COLO829 (cell line): Measurements from ENCODE around the gene SVEP1.
"Not testable (repeated sequence)": the region's sequence is repeated elsewhere in the genome, so short reads cannot be mapped to it uniquely, and the experiment has no call there.

Source experiments
- DNase-seq: peaks from one replicate; pipeline ENCODE4 v3.0.0; 2012; ENCODE audit warnings: low spot score

Gene SVEP1

DNA sequence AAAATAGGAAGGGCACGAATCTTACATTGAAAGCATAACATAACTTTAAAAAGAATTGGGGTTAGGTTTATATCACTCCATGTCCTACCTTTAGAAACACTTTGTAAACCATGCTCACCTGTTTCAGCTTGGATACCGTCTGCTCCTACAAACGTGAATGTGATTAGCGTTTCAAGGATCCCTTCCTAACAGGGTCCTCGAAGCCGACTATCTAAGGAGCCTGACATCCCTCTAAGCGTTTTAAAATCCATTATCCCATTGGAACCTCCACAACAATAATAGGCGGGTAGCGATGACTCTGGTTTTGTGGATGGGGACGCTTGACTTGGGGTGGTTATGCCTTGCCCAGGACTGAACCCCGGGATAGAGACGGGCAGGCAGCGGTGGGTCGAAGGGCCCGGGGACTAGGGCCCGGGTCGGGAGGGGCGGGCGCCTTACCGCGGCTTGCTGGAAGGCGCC lies 937 bp downstream of the SVEP1 start:
- no peak for DNase-seq

GRCh38 chr9:110575945-110576344 lies 3.6 kb downstream of the SVEP1 start:
- no peak for DNase-seq

DNA sequence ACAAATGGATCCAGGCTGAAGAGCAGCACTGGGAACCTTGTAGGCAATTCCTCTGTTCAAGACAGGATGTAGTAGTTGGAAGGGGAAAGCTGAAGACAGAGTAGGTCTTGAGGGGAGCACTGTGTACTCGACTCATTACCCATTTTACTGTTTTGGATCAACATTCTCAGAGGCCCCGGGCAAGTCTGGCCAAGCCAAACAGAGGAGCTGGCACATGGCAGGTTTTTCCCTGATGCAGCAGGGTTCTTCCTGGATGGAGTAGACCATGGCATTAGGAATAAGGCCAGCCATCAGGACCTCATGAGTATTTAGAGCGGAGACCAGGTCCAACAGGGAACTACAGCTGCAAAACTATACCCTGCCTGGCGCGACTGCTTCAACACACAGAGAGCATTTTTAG lies 4.4 kb downstream of the SVEP1 start:
- DNase-seq = no peak

DNA sequence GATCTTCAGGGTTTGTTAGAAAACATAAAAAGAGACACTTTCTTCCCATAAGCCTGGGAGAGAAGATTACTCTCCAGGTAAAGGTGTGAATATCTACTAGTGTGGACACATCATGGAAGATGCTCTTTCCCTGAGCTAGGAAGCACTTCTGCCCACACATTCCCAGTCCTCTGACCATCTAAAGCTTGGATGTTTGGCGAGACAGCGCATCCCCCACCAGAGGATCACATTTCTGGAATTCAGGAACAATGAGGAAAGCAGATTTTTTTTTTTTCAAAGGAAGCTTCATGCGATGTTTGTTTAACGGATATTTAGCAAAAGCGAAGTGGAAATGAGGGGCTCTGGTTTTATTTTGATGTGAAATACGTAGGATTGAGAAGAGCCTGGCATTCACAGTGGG lies 6.2 kb downstream of the SVEP1 start:
- DNase-seq = no peak

DNA sequence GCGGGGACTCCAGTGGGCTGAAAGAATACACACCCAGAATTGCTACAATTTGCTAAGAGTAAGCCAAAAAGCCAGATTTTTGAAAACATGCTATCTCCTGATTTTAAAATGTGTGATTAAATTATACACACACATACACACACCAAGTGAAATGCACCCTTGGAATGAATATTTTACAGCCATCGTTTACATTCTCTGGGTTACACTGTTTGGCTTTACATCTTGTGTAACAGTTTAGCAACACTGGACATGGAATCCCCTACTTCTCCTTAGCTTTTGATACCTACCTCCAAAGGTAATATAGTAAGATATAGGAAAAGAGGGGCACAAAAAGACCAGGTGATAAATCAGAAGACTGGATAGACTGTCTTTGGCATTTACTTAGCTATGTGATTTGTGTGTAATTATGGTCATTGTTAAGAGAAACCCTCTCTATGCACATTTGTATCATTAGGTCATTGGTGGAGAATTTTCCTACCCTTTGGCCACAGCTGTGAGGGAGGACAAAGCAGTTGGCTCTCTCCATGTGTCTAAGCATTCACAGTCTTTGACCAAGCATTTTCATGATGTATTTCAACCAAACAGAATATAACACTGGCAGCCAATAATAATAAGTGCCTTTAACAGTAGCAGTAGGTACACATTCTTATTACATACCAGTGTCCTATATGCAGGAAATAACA lies 7.6 kb downstream of the SVEP1 start:
- DNase-seq = no peak

DNA sequence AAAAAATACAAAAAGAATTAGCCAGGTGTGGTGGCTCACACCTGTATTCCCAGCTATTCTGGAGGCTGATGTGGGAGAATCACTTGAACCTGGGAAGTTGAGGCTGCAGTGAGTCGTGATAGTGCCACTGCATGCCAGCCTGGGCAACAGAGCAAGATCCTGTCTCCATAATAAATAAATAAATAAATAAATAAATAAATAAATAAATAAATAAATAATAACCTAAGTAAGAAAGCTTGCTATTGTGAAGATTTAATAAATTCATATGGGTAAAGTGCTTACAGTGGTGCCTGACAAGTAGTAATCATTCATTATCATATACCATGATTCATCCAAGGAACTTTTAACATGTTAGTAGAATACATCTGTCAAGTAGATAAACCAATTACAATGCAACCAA lies 13.4 kb downstream of the SVEP1 start:
- no peak for DNase-seq

DNA sequence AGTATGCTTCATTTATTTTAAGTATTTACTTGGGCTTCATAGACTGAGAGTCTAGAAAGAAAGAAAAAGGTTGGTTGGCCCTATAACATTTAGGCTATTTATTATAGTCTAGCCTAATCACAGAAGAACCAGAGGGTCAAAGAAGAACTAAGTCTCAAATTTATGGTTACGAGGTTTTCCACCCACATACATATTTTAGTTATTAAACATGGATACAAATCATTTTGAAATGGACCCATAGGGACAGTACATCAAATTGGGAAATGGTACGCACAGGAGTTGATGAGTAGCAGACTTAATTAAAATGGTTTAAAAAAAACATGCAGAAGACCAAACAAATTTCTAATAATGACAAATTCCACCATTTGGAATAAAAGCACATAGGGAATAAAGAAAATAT lies 17.7 kb downstream of the SVEP1 start:
- no peak for DNase-seq

GRCh38 chr9:110559869-110560268 lies 19.7 kb downstream of the SVEP1 start:
- no peak for DNase-seq

- no peak for DNase-seq
These were observed 23.8 kb downstream of the SVEP1 start for GRCh38 chr9:110555551-110556331.

DNA sequence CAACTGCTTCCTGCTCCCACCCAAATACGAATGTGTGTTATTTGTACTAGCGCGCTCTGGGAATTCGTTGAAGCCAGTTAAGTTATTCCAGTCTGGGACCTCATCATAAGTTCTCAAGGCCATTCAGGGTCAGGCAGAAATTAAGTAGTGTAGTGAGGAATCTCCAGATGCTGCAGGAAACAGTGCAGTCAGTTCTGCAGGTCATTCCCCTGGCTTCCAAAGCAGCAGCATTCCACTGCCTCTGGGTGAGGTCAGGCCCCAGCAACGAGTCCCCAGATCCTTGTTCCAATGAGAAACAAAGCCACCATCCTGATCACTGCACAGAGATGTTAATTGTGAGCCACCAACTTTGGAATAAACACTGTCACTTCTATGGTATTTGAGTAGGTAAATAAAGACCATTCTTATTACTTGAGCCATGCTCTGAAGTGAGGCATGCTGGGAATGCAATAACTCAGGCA lies 33.1 kb downstream of the SVEP1 start:
- DNase-seq = no peak

DNA sequence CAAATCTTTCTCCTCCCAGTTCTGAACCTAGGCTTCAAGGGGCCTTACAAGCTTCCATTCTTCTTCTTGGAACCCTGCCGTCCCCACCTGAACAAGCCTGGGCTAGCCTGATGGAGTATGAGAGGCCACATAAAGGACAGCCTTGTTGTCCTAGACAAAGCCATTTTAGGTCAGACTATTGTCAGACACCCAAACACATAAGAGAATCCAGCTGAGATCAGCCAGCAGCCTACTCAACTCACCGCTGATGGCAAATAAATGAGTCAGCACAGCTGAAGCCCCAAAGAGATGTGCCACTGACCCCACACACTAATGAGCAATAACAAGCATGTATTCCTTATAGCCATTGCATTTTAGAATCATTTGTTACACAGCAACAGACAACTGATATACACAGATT lies 33.8 kb downstream of the SVEP1 start:
- DNase-seq = no peak

DNA sequence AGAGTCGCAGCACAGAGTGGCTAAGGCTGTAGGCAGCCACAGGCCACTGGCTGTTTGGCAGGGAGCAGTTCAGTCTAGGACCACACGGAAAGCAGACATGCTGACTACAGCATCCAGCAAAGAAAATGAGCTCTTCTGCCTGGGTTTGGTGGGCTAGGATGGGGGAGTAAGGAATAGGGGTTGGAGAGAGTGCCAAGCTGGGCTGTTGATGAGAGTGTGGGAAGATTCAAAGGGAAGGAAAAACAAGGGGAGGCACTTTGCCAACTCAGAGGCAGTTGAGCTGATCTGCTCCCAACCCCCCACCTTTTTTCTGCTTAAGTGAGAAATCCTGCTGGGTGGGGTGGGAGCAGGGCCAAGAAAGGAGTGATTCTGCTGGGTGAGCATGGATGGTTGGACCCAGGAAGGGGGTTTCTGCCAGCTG lies 35.9 kb downstream of the SVEP1 start:
- DNase-seq = no peak

- no peak for DNase-seq
These were observed 37.6 kb downstream of the SVEP1 start for GRCh38 chr9:110541950-110542349.

DNA sequence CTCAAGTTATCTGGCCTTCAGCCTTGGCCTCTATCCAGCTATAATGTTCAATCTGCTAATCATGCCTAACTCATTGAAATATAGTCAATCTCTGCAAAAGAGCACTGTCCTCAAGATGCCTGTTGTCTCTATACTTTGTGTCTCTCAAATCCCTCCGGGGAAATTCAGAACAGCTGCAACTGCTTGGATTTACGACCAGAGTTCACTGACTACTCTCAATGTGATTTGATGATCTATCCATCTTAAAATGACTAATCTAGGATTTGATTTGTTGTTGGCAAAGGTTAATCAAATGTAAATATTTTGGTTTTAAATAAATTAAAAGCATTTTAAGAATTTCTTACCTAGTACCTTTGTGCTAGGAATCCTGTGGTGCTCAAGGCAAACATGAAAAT lies 40.9 kb downstream of the SVEP1 start:
- DNase-seq = no peak

DNA sequence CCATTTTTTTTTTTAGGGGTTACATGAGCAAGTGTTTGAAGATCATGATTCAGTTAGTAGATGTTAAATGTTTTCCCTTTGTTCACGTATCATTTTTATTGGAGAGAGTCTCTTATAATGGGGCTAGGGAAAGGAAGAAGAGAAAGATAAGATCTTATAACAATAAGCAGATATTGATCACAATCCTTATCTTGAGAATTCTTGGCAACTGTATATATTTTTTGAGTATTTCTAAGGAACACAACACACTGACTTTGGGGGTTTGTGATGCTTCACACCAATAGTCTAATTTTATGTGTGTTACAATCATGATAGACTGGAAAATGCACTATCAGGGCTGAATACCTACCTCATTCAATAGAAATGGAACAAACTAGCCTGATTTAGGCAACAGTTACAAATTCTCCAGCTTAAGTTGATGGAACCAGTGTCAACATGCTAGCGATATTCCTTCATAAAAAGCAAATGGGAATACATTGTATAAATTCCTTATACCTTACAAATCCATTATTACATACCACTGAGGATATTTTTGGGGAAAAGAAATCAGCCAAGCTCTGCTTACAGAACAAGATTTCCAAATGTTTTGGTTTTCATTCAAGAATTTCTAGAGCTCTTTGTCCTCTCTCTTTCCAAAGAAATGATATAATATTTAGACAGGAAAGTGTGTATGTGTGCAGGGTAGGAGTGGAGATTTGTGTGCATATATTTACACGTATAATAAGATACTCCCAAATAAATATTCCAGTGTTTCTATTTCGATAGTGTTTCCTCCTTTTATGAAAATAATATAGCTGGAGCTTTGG lies 41.5 kb downstream of the SVEP1 start:
- no peak for DNase-seq

DNA sequence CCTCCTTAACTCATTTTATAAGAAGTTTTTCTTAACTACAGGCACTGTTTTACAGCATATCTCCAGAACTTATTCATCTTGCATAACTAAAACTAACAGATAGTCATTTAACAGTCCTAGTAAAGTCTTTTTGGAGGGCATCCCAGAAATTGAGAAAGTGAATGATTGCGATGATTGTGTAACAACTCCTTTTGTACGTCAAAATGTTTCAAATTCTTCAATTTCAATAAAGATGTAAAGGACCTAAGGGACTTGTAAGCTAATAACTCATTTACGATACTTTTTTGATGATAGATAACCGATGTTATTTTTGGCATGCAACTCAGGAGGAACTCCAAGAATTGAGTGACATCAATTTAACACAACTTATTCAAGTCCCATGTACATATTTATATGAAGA lies 42.7 kb downstream of the SVEP1 start:
- DNase-seq = no peak

DNA sequence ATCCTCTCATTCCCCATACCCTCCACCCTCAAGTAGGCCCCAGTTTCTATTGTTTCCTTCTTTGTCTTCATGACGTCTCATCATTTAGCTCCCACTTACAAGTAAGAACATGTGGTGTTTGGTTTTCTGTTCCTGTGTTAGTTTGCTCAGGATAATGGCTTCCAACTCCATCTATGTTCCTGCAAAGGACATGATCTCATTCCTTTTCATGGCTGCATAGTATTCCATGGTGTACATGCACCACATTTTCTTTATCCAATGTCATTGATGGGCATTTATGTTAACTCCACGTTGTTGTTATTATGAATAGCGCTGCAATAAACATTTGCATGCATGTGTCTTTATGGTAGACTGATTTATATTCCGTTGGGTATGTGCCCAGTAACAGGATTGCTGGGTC lies 45.4 kb downstream of the SVEP1 start:
- not testable (repeated sequence) for DNase-seq

DNA sequence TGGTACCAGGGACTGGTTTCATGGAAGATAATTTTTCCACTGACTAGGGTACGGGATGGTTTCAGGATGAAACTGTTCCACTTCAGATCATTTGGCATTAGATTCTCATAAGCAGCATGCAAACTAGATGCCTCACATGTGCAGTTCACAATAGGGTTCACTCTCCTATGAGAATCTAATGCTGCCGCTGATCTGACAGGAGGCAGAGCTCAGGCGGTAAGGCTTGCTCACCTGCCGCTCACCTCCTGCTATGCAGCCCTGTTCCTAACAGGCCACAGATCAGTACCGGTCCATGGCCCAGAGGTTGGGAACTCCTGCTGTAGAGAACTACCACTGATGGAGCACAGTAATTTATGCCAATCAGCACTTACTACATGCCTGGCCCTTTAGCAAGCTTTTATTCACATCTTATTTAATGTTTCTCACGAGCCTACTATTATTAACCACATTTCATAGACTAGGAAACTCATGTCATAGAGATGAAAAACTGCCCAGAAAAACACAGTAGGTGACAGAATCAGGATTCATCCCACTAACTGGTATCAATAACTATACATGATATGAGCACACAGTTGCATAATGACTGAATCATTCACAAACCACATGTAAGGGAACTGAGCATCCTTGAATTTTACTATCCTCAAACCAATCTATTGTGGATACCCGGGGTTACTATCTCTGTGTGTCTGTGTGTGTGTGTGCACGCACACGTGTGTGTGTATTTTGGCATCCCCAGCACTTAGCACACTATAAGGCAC lies 46.5 kb downstream of the SVEP1 start:
- no peak for DNase-seq

- DNase-seq = no peak
These were observed 47.8 kb downstream of the SVEP1 start for GRCh38 chr9:110531776-110532175.

DNA sequence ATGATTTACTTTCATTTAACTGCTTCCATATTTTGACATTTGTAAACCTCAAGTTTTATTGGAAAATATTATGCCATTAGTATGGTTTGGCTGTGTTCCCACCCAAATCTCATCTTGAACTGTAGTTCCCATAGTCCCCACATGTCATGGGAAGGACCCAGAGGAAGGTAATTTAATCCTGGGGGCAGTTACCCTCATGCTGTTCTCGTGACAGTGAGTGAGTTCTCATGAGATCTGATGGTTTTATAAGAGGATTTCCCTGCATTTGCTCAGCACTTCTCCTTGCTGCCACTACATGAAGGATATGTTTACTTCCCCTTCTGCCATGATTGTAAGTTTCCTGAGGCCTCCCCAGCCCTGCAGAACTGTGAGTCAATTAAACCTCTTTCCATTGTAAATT lies 48.3 kb downstream of the SVEP1 start:
- DNase-seq = not testable (repeated sequence)

GRCh38 chr9:110528645-110529044 lies 50.9 kb downstream of the SVEP1 start:
- DNase-seq = no peak

DNA sequence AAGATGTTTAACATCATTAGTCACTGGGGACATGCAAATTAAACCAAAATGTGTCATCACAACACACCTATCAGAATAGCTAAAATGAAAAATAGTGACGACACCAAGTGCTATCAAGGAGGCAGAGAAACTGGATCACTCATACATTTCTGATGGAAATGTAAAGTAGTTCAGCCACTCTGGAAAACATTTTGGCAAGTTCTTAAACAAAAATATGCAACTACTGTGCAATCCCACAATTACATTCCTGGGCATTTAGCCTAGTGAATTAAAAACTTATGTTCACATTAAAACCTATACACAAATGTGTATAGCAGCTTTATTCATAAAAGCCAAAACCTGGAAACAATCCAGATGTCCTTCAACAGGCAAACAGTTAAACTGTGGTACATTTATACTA lies 53.1 kb downstream of the SVEP1 start:
- DNase-seq = no peak
